GM12875 (cell line): Measurements from ENCODE around the gene IL11.

Experiments
- H3K4me3 ChIP-seq: one replicate; pipeline ENCODE4 v1.5.1; 2011; ENCODE audit warnings: low read depth, low read length, control low read depth
- TF ChIP-seq, protein P1 (sequence below): IDR thresholded peaks from 2 replicates; pipeline ENCODE4 v1.5.1; 2011; ENCODE audit warnings: low read depth, mild to moderate bottlenecking, control low read depth, inconsistent platforms, low read length, moderate library complexity, borderline replicate concordance; ENCODE audit not compliant: insufficient read depth

Gene IL11

DNA sequence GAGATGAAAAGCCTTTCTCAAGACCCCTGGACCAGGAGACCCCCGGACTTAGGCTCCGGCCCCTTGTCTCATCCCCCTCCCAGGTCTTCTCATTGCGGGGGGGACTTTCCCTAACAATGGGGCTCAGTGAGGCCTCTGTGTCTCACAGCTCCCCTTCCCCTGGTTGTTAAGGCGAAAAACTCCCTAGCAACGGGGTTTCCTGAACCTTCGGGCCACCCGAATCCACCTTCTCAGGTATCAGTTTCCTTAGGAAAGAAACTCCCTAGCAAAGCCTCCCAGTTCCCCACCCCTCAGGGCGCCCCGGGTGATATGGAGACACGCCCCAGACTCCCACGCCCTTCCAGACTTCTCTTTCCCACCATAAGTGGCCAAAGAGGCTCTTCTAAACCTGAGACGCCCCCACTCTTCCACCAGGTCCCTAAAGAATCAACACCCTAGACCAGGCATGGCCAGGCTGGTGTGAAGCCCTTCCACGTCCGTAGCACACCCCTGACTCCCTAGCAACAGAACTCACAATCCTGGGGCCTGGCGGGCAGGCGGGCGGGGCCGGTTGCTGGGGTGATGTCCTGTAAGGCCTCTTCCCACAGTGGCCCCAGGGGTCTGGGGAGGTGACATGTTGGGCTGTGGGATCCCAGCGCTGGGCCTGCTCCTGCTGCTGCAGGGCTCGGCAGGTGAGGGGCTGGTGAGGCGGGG is 6.1 kb upstream of the IL11 start, which contains the start of gene TMEM190:
TSS of gene TMEM190 (plus strand) at position 586 of the 693 bp plus-strand sequence. CDS start at position 614, 28 bp downstream.
- TF ChIP-seq, protein P1, sequence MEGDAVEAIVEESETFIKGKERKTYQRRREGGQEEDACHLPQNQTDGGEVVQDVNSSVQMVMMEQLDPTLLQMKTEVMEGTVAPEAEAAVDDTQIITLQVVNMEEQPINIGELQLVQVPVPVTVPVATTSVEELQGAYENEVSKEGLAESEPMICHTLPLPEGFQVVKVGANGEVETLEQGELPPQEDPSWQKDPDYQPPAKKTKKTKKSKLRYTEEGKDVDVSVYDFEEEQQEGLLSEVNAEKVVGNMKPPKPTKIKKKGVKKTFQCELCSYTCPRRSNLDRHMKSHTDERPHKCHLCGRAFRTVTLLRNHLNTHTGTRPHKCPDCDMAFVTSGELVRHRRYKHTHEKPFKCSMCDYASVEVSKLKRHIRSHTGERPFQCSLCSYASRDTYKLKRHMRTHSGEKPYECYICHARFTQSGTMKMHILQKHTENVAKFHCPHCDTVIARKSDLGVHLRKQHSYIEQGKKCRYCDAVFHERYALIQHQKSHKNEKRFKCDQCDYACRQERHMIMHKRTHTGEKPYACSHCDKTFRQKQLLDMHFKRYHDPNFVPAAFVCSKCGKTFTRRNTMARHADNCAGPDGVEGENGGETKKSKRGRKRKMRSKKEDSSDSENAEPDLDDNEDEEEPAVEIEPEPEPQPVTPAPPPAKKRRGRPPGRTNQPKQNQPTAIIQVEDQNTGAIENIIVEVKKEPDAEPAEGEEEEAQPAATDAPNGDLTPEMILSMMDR: no peak
- H3K4me3 ChIP-seq: no peak within 1 kb of the TSS

DNA sequence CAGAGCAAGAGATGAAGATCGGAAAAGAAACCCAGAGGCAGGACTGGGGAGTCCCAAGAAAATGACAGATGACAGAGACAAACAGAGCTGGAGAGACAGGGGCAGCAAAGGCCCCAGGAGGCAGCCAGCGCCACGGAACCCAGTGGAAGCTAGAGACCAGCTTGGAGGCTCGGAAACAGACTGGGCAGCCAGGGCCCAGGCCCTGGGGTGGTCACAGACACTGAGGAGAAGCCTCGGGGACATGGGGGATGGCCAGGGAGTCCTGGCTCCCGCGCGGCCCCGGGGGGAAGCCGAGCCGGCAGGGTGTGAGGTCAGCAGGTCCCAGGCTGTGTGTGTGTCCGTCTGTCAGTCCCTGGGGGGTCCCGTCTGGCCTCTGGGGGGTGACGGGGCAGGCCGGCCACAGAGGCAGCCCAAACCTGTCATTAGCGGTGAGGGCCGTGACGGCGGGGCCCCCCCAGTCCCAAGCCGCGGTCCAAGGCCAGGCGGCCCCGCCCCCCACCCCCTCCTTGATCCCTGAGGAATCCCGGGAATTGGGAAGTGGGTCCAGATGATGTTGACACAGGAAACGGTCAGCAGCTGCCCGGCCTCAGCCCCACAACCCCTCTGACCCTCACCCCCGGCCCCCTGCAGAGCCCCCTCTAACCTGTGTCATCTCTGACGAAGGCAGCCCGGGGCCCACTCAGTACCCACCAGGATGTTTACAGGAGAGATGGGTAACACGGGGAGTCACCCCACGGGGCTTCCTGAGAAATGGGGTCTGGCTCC is 3.9 kb upstream of the IL11 start:
- TF ChIP-seq, protein P1: no peak
- no peak overlapping the region for H3K4me3 ChIP-seq

DNA sequence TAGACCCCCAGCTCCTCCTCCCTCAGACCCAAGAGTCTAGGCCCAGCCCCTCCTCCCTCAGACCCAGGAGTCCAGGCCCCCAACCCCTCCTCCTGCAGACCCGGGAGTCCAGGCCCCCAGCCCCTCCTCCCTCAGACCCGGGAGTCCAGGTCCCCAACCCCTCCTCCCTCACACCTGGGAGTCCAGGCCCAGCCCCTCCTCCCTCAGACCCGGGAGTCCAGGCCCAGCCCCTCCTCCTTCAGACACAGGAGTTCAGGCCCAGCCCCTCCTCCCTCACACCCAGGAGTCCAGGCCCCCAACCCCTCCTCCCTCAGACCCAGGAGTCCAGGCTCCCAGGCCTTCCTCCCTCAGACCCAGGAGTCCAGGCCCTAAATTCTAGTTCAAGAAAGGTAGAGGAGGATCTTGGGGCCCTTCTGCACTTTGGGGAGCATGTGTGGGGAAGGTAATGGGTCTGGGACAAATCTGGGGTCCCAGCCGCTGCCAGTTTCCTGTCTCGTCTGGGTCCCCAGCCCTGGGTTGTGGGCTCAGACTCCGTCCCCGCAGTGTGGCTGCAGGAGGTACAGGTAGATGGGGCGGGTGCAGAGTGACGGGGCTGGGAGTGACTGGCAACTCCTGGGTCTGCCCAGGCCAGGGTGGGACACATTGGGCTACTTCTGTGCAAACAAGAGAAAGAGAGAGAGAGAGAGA is 3.2 kb upstream of the IL11 start:
- no peak overlapping the region for H3K4me3 ChIP-seq

DNA sequence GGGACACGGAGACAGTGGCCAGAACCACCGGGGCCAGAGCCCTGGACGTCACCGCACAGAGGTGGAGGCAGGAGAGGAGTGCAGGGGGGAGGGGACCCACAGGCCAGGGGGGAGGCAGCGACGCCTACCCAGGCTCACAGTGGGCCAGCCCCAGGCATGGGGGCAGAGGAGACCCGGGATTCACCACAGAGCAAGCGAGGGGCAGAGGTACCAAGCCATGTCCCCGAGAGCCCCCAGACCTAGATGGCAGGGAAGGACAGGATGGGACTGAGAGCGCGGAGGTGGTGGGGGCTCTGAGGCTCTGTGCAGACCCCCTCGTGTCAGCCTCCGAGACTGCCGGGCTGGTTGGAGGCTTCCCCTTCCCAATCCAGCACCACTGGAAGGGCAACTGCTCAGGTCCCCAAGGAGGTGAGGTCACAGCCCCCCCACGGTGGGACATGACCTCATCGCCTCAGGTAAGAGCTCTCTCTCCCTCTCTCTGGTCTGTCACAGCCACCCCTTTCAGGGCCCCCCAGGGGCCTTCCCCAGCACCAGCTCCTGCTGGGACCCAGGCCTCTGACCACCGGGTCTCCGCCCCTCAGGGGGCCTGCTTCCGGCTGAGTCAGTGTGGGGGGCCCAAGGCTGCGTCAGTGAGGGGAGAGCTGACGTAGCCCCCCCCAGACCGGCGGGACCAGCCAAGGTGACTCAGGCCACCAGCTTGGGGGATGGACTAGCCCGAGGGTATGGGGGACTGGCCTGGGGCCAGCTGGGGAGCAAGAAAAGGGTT is 2.2 kb upstream of the IL11 start:
- no peak overlapping the region for H3K4me3 ChIP-seq
- TF ChIP-seq, protein P1: no peak

More for the DNA sequence above, 3.2 kb upstream of the IL11 start:
- TF ChIP-seq, protein P1: no peak

DNA sequence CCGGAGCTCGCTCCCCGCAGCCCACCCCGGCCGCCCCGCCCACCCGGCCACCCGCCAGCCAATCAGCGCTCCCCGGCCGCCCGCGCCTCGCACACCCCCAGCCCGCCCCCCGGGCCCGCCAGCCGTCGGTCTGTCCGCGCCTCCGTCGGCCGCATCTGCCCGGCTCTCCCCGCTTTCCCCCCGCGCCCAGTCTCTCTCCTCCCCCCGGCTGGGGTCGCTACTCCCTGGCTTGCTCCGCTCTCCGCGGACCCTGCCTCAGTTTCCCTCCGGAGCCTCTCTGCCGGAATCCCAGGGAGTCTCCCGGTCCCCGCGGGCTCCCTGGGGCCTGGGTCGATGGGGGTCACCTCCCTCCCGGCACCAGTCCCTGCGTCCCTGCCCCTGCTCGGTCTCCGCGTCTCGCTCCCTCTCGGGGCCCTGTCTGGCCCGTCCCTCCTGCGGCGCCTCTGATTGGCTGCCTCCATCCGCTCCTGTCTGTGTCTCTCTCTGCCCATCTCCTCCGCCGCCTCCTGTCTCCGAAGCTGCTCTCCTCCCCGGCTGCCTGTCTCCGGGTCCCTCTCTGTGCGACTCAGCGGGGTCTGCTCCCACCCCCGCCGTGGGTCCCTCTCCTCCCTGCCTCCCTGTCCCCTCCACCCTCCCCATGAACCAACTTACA is 484 bp downstream of the IL11 start:
- H3K4me3 ChIP-seq: no peak overlapping the region
- TF ChIP-seq, protein P1: no peak
